ENCODE data around the gene ZNF512B.

The ZNF512B gene

GRCh38 chr20:63953764-63954429 is 15.8 kb downstream of the ZNF512B start:
- TF ChIP-seq ZNF274 (IDR thresholded peaks at IDR 0.05; ENCODE audit: low read depth, low read length) = no peak
- H3K4me3 ChIP-seq (ENCODE audit: low read length) = no peak overlapping the region

GRCh38 chr20:63952769-63953168 is 17.0 kb downstream of the ZNF512B start:
- H3K4me3 ChIP-seq (ENCODE audit: low read length) = no peak overlapping the region
- no peak for TF ChIP-seq ZNF274 (IDR thresholded peaks at IDR 0.05; ENCODE audit: low read depth, low read length)

- TF ChIP-seq ZNF274 (IDR thresholded peaks at IDR 0.05; ENCODE audit: low read depth, low read length) = no peak
- no peak overlapping the region for H3K4me3 ChIP-seq (ENCODE audit: low read length)
These were observed 17.6 kb downstream of the ZNF512B start for GRCh38 chr20:63952210-63952535.

GRCh38 chr20:63951398-63952209 is 18.1 kb downstream of the ZNF512B start:
- H3K4me3 ChIP-seq (ENCODE audit: low read length) = no peak overlapping the region
- no peak for TF ChIP-seq ZNF274 (IDR thresholded peaks at IDR 0.05; ENCODE audit: low read depth, low read length)

- H3K4me3 ChIP-seq (ENCODE audit: low read length) = no peak overlapping the region
- TF ChIP-seq ZNF274 (IDR thresholded peaks at IDR 0.05; ENCODE audit: low read depth, low read length) = no peak
These were observed 18.9 kb downstream of the ZNF512B start for GRCh38 chr20:63950701-63951397.

GRCh38 chr20:63947638-63948456 is 21.9 kb downstream of the ZNF512B start:
- no peak for TF ChIP-seq ZNF274 (IDR thresholded peaks at IDR 0.05; ENCODE audit: low read depth, low read length)

GRCh38 chr20:63946986-63947637 is 22.6 kb downstream of the ZNF512B start:
- no peak overlapping the region for H3K4me3 ChIP-seq (ENCODE audit: low read length)
- no peak for TF ChIP-seq ZNF274 (IDR thresholded peaks at IDR 0.05; ENCODE audit: low read depth, low read length)

More at GRCh38 chr20:63947638-63948456, 21.9 kb downstream of the ZNF512B start:
- H3K4me3 ChIP-seq (ENCODE audit: low read length) = no peak overlapping the region

GRCh38 chr20:63945921-63946920 is 23.5 kb downstream of the ZNF512B start:
- H3K4me3 ChIP-seq (ENCODE audit: low read length) = no peak overlapping the region
- no peak for TF ChIP-seq ZNF274 (IDR thresholded peaks at IDR 0.05; ENCODE audit: low read depth, low read length)

GRCh38 chr20:63945031-63945658 is 24.6 kb downstream of the ZNF512B start:
- no peak for TF ChIP-seq ZNF274 (IDR thresholded peaks at IDR 0.05; ENCODE audit: low read depth, low read length)
- H3K4me3 ChIP-seq (ENCODE audit: low read length) = no peak overlapping the region

GRCh38 chr20:63944078-63944941 is 25.4 kb downstream of the ZNF512B start:
- no peak overlapping the region for H3K4me3 ChIP-seq (ENCODE audit: low read length)
- TF ChIP-seq ZNF274 (IDR thresholded peaks at IDR 0.05; ENCODE audit: low read depth, low read length) = no peak

- TF ChIP-seq ZNF274 (IDR thresholded peaks at IDR 0.05; ENCODE audit: low read depth, low read length) = no peak
- no peak overlapping the region for H3K4me3 ChIP-seq (ENCODE audit: low read length)
These were observed 26.0 kb downstream of the ZNF512B start for GRCh38 chr20:63943808-63944077.
